RWPE1 (cell line): ENCODE measurements around the gene RHPN2.
"Not testable (repeated sequence)": the region's sequence is repeated elsewhere in the genome, so short reads cannot be mapped to it uniquely, and the experiment has no call there.

Source experiments
- CTCF ChIA-PET: fragments of 350-600 bp; sonication (Branson Sonifier 250); formaldehyde crosslinking; extraction: SDS; loops from one replicate; lab custom pipeline; 2021; lab: Yijun Ruan, JAX
- POLR2A ChIA-PET: fragments of 400-600 bp; formaldehyde crosslinking; extraction: SDS; loops from one replicate; lab custom pipeline; 2020; ENCODE audit warnings: antibody characterized with exemption; ENCODE audit not compliant: low non-redundant PET; lab: Yijun Ruan, JAX
- DNase-seq: peaks from one replicate; pipeline ENCODE4 v3.0.0; 2012; ENCODE audit warnings: low spot score
- H3K27ac ChIP-seq: fragments of 450-650 bp; 2 replicates; pipeline ENCODE4 v1.5.1; 2017
- CTCF ChIP-seq: fragments of 450-650 bp; conservative IDR thresholded peaks from 2 replicates; pipeline ENCODE4 v1.5.1; 2017; ENCODE audit warnings: low read depth, mild to moderate bottlenecking

The RHPN2 gene

DNA sequence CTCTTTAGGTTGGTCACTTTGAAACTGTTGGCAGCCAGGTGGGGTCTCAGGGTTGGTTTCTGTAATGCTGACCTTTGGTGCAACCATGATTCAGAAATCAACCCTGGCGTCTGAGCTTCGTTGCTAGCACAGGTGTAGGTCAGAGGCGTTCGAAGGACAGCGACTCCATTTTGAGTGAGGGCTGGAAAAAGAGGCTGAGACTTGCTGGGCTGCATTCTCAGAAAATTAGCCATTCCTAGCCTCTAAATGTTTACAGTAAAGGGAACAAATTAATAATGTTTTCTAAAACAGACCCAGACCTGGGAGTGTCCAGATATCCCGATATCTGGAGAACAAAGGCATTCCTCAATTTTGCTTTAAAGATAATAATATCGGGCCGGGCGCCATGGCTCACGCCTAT lies 29.2 kb downstream of the RHPN2 start:
- POLR2A ChIA-PET = no interaction called here
- CTCF ChIA-PET = no interaction called here
- DNase-seq = no peak
- no peak overlapping the region for H3K27ac ChIP-seq
- TF ChIP-seq CTCF = no peak

DNA sequence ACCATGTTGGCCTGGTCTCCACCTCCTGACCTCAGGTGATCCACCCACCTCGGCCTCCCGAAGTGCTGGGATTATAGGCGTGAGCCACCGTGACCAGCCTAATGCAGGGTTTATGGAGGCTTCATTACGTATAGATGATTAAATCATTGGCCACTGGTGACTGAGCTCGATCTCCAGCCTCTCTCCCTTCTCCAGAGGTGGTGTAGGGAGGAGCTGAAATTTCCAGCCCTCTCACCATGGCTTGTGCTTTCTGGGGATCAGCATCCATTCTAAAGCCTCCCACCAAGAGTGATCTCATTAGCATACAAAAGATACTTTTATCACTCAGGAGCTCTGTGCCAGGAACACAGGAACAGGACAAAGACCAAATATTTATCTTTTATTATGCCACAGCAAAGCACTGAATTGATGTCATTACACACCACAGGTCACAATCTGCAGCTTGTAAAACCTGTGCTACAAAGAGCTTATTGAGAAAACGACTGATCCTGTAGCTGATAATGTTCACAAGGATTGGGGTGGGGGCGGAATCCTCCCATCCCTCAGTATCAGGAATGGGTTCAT lies 32.4 kb downstream of the RHPN2 start:
- ChIA-PET POLR2A (no interaction called here), CTCF (interaction anchor here (0.8 kb wide), 1 partner anchor 141 kb away, joined by 4 read pairs; no protein-coding TSS in a partner anchor)
- no peak overlapping the region for H3K27ac ChIP-seq
- DNase-seq = no peak
- TF ChIP-seq CTCF = no peak

- no peak for TF ChIP-seq CTCF
- ChIA-PET POLR2A (no interaction called here), CTCF (no interaction called here)
- no peak for DNase-seq
- no peak overlapping the region for H3K27ac ChIP-seq
Observed at GRCh38 chr19:33029746-33030303, 34.9 kb downstream of the RHPN2 start.

GRCh38 chr19:33026602-33027001 lies 38.1 kb downstream of the RHPN2 start:
- CTCF ChIA-PET, POLR2A ChIA-PET, DNase-seq, H3K27ac ChIP-seq: not testable (repeated sequence)

DNA sequence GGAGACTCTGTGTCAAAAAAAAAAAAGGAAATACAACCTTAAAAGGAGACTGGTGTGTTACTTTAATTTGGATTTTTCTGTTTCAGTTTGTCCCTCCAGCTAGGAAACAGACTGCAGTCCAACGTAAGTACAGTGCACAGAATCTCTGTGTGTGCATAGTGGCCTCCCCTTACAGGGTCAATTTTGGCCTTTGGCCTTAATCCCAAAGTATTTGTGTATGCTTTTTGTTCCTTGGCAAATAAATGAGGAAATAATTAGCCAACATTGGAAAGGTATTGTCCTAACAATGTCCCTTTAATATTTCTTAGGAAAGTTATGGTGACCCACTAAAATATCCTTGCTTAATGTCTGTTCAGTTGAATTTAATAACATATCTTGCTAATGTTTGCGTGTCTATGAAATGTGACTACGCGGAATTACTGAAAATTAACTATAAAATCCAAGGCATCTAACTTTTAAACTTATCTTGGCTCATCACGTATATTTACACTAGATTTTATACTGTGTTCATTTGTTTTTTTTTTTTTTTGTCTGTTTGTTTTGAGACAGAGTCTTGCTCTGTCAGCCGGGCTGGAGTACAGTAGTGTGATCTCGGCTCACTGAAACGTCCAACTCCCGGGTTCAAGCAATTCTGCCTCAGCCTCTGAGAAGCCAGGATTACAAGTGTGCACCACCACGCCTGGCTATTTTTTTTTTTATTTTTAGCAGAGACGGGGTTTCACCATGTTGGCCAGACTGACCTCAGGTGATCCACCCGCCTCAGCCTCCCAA lies 39.0 kb downstream of the RHPN2 start:
- CTCF ChIA-PET, H3K27ac ChIP-seq, POLR2A ChIA-PET, DNase-seq: not testable (repeated sequence)

DNA sequence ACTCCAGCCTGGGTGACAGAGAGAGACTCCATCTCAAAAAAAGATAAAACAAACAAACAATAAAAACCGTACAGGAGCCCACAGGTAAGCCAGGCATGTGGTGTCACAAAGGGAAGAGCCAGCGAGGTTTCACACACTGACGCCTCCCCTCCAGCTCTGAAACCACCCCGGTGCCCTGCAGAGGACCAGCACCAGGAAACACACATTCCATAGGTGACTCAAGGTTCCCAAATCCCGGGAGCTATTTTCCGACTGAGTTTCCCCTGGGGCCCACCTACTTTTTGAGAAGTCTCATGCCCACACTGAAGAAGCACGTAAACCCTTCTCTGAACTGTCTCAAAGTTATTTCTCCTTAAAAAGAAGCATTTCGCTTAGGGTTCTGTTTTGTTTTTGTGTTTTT lies 40.3 kb downstream of the RHPN2 start:
- DNase-seq = no peak
- CTCF ChIA-PET = no interaction called here
- no peak for TF ChIP-seq CTCF
- H3K27ac ChIP-seq = no peak overlapping the region
- POLR2A ChIA-PET = no interaction called here

GRCh38 chr19:33022472-33023116 lies 42.1 kb downstream of the RHPN2 start:
- no peak overlapping the region for H3K27ac ChIP-seq
- ChIA-PET CTCF (interaction anchor here (0.7 kb wide), 1 partner anchor 196 kb away, joined by 3 read pairs; no protein-coding TSS in a partner anchor), POLR2A (no interaction called here)
- no peak for DNase-seq
- TF ChIP-seq CTCF = no peak

DNA sequence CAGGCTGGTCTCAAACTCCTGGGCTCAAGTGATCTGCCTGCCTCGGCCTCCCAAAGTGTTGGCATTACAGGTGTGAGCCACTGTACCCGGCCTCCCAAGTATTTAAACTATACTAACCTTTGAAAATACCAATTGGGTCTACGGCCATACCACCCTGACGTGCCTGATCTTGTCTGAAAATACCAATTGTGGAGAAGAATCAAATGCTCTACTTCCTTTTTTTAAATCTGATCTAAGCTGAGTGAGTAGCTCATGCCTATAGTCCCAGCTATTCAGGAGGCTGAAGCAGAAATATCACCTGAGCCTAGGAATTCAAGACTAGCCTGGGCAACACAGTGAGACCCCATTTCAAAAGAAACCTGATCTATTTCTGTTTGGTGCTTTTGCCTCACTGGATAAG lies 53.8 kb downstream of the RHPN2 start:
- DNase-seq, H3K27ac ChIP-seq, CTCF ChIA-PET: not testable (repeated sequence)
- POLR2A ChIA-PET = interaction anchor here (0.6 kb wide), 1 partner anchor 49 kb away, joined by 5 read pairs; no protein-coding TSS in a partner anchor
